GM21786 (cell line): ENCODE measurements around the gene MFAP2.

Experiments
- ATAC-seq: cut with Tn5 transposase; IDR thresholded peaks from one replicate; pipeline ENCODE4 v1.9.1; 2021; ENCODE audit not compliant: unreplicated experiment

The MFAP2 gene

DNA sequence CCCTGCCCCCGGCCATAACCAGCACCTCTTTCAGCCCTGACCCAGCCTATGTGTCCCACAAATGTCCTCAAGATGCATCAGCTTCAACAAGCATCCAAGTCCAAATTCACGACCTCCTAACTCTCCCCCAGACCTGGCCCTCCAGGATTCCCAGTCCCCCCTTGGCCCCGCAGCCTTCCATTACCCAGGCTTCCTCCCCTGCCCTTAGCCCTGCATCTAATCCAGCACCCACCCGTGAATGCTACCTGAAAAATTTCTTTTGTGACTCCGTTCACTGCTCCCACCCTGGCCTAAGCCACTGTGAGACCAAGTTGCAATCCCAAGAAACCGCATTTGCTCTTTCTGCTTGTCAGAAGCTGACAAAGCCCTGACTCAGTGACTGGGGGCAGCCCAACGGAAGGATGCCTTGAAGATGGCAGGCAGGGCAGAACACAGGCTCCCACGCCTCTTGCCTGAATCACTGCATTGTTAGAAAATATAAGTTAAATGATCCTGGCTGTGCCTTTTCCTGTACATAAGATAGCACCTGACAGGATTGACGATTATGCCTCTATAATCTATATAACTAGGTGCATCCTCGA lies 939 bp upstream of the MFAP2 start:
- ATAC-seq: no peak

DNA sequence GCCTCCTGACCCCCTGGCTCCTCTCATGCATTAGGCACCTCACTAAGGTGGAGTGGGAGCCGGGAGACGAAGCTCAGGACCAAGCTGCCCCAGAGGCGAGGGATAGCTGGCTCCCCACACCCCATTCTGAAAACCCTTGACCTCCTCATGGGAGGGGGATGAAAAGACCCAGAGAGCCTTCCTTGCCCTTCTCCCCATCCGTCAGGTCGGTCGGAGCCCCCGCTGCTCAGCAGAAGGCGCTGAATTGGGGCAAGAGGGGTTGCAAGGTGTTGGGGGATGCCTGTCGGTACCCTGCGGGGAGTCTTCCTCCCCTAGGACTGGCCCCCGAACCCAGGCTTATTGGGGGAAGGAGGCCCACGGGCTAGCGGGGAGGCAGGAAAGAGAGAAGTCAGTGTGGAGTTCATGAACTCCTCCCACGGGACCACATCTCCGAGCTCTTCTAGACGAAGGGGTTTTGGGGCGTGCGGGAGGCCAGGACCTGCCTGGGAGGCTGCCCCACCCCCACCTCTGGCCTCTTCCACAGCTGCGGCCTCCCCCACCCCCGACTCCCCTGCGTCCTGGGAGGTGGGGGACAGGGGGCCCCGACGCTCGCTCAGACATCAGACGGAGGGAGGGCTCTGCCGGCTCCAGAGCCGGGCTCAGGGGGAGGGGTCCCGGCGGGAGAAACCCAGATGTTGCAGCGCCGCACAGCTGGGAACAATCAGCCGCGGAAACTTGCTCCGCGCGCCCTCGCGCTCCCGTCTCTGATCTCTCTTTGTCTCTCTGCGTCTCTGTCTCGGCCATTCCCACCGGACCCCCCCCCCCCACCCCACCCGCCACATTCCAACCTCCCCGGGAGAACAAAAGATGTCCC lies 719 bp downstream of the MFAP2 start:
- no peak for ATAC-seq

DNA sequence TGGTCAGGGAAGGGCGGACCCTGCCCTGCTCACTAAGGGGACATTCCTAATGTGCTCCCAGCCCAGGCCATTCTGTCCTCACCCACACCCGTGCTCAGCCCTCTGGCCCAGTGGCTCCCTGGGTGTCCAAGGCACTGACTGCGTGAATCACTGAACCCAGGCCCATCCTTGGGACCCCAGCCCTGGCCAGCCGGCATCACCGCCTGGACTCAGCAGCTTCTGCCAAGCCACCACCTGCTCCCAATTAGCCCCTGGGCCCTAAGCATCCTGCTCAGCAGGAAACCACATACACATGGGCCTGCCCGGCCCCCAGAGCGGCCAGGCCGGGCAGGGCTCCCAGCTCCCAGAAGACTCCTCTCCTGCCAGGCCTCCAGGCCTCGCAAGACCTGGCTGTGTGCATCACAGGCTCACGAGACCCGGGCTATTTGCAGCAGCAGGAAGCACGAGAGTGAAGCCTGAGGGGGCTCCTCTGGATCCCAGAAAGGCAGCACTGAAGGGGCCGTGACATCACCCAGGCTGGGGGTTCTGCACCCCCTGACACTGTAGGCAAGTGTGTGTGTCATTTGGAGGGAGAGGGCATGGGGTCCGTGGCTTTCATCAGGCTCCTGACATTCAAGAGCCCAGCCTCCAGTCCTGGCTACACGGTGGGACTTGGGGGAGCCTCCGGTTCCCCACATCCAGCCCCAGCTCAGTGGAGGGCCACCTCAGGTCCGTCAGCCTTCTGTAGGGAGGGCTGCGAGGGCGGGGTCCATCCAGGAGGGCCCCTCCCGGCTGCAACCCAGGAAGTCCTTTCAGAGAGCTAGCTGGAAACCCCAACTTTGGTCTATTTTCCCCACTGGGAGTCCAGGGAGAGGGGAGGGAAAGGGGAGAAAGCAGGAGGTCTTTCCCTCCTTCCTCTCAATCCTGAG lies 1.6 kb downstream of the MFAP2 start:
- no peak for ATAC-seq

DNA sequence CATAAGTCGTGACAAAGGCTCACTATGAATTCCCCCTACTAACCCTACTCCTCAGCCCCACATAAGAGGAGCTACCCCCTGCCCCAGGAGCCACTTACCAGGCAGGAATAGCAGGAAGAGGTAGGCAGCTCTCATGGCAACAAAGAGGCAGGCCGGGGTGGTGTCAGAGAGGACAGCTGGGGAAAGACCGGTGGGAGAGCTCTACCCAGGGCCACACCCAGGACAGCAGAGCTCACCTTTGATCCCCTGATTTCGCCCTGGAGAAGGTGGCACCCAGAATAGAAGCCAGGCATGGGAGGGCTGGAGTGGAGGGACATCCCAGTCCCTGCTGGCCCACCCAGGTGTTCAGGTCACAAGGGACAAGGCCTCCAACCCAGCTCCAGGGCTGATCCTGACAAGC lies 2.3 kb downstream of the MFAP2 start:
- ATAC-seq: no peak

DNA sequence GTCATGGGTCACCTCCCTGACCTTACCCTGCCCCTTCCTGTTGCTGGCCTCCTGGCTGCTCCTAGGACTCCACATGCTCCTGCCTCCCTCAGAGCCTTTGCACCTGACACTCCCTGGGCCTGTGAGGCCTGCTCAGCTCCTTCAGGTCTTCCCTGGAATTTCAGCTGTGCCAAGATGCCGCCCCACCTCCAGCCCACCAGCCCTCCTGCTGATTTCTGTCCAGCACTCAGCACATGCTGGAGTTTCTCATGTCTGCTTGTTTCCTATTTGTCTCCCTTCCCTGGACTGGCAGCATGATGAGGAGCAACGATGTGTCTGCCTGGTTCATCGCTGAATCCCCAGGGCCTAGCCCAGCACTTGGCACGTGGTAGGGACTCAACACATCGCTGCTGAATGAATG lies 3.0 kb downstream of the MFAP2 start:
- ATAC-seq: no peak

DNA sequence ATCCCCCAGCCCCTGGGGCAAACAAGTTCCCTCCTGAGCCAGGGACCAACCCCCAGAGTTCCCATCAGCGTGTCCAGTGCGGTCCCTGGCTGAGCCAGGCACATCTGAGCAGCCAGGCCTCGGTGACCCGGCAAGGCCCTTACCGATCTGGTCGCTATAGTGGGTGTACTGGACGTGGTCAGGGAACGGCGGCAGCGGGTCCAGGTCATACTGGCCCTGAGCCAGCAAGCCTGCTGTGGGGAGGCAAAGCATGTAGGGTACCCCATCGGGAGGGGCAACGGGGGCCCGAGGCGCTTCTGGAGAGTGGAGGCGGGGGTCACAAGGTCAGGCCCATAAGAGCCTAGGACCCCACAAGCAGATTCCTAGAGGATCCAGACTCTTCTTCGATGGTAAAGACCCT lies 3.5 kb downstream of the MFAP2 start:
- no peak for ATAC-seq

DNA sequence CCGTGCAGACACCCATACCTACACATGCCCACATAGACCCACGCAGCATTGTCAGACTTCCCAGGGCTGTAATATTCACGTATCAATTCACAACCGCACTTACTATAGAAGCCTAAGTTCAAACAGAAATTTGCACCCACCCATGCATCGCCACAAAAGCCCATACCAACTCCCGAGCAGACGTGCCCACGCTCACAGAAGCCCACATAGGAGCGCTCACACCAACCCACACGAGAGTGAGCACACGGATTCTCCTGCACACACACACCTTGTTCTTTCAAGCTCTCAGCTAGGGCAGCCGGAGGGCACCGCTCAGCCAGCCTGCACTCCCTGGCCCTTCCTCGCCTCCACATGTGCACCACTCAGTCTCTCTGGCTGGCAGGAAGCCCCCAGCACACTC lies 4.6 kb downstream of the MFAP2 start:
- no peak for ATAC-seq

DNA sequence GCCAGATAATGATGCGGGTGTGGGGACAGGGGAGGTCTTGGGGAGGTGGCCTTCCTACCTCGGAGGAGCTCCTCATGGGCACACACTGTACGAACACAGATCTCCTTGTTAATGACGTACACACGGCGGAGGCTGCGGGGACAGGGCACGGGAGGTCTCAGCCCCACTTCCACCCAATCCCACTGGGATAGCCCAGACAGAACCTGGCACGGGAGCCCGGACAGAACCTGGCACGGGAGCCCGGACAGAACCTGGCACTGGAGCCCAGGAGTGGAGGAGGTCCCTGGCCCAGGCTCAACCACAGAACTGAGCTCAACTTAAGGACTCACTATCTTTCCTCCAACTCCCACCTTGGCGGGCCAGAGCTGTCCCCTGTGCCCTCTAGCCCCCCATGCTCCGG lies 5.2 kb downstream of the MFAP2 start:
- ATAC-seq: no peak

DNA sequence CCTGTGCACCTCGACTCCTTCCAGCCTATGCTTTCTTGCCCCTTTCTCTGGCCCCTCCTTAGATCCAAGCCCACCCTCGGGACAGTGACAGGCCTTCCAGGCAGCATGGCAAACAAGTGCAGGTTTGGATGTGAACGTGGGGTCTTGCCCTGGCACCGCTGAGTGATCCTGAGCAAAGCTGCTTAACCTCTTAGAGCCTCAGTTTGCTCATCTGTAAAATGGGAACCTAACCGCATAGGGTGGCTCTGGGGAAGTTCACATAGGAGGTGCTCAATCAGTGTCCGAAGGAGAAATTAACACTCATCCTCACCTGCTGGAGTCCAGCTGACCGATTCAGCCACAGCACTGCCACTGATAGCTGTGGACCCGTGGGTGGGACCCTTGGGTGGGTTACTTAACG lies 7.2 kb downstream of the MFAP2 start:
- ATAC-seq: no peak

DNA sequence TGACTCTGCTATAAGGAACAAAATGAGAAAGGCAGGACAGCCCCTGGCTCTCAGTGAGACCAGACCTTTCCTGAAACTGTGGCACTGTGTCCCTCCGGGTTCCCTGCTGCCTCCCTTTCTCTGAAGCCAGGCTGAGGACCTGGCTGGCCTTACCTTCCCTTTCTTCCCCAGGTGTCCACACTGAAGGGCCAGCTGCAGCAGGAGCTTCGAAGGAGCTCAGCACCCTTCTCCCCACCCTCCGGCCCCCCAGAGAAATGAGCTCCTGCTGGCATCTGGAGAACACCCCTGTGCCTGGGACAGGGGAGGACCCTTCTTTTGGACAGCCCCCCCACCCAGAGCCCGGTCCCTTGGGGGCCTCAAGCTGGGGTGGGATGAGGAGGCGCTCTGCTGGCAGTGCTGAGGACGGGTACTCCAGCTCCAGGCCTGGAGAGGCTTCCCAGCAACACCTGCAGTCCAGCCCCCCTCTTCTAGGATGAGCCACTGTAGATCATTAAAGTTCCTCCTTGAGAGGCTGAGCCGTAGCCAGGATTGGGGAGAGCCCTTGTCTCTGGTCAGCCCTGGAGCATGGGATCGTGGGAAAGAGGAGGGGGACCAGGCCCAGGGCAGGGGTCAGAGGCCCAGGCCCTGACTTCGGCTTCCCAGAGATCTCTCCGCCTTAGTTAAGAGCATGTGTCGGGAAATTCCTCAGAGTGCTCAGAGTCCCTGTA lies 8.1 kb downstream of the MFAP2 start:
- ATAC-seq: no peak

DNA sequence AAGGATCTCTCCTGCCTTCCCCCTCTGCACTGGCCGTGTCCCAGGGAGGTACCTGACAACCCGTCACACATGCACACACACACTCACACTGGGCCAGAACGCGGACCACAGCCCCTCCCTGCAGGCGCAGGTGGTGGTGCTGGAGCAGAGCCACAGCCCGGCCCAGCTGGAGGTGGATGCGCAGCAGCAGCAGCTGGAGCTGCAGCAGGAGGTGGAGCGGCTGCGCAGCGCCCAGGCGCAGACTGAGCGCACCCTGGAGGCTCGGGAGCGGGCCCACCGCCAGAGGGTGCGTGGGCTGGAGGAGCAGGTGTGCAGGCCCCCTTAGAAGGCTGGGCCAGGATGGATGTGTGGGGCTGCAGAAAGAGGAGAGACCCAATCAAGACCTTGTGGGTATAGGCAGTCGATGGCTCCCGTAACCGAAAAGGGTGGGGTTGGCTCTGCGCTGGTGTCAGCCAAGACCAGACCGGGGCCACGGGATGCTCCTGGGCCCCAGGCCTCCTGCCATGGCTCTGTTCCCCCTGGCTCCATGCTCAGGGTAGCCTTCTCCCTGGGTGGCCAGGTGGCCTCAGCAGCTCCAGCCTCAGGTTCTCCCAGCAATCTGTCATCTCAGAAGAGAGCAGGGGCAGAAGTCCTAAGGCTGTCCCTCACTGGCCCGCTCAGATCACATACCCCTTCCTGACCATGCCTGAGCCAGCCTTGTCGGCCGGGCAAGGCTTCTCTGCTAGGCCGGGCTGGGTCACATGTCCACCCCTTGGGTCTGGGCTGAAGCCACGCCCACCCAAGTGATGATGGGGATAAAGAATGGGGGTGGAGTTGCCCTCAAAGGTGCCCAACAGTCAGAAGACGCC lies 8.9 kb downstream of the MFAP2 start:
- ATAC-seq: no peak

DNA sequence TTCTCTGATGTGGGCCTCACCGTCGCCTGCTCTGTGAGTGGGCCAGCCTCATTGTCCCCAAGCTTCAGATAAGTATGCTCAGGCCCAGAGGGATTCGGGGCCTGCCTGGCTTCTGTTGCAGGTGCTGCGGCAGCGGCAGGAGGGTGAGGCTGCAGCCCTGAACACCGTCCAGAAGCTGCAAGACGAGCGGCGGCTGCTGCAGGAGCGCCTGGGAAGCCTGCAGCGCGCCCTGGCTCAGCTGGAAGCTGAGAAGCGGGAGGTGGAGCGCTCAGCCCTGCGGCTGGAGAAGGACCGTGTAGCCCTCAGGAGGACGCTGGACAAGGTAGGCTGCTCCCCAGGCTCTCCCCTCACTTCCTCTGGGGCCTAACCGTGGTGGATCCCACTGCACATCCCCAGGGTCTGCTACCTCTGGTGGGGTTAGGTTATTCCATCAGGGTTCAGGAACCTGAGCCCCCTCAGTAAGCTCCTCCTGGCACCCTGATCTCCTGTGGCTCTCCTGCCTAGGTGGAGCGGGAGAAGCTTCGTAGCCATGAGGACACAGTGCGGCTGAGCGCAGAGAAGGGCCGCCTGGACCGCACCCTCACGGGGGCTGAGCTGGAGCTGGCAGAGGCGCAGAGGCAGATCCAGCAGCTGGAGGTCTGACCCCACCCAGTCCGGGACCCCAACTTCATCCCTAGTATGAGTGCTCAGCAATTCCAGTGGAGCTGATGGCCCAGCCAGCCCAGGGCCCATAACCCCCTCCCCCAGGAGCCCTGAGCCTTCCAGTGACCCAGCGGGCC lies 10.1 kb downstream of the MFAP2 start:
- ATAC-seq: no peak

DNA sequence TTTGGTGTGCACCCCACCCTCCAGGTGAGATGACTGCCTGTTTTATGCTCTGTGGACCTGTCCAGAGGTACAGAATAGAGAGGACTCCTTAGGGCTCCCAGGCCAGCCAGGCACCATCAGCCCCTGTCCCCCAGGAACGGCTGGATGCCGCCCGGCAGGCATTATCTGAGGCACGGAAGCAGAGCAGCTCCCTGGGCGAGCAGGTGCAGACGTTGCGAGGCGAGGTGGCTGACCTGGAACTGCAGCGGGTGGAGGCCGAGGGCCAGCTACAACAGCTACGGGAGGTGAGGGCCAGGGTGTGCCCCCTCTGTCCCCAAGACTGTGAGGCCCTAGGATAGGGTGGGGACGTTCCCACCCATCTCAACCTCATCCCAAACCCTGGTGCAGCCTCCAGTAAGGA lies 10.8 kb downstream of the MFAP2 start:
- ATAC-seq: no peak

DNA sequence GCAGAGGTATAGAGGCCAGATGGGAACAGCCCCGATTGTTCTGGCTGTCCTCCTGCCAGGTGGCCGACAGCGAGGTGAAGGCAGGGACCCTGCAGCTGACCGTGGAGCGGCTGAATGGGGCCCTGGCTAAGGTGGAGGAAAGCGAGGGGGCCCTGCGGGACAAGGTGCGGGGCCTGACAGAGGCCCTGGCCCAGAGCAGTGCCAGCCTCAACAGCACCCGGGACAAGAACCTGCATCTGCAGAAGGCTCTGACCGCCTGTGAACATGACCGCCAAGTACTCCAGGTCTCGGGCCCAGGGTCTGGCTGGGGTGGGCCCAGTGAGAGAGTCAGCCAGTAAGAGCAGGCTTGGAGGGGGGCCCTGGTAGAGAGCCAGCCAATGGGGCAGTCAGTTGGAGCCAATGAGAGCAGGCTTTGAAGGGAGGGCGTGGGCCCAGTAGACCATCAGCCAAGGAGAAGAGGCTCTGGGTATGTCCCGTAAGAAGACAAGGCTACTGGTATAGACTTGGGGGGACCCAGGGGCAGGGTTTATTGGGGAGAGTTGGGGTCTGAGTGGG lies 11.3 kb downstream of the MFAP2 start:
- no peak for ATAC-seq

DNA sequence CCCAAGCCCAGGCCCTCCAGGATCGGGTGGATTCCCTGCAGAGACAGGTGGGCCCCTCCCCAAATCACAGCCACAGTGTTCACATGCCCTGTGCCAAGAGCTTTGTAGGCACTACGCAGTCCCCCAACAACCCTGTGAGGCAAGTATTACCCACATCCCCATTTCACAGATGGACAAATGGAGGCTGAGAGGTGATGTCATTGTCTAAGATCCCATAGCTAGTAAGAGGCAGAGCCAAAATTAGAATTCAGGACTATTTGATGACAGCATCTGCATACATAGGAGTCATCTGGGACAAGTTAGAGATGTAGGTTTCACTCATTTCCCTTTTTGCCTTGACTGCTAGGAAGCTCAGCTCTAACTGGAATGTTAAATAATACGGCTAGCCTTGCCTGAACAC lies 12.0 kb downstream of the MFAP2 start:
- ATAC-seq: no peak

DNA sequence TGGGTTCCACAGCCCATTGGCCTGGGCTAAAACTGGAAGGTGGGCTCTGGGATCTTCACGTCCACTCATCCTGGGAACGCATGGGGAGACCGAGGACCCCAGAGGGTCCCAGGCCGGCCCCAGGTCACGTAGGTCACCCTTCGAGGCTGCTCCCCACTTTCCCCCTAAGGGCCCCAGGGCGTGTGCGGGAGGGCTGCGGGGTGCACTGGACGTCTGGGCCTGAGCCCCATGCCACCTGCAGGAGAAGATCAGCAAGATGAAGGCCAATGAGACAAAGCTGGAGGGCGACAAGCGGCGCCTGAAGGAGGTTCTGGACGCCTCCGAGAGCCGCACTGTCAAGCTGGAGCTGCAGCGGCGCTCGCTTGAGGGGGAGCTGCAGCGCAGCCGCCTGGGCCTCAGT lies 12.5 kb downstream of the MFAP2 start:
- ATAC-seq: no peak

DNA sequence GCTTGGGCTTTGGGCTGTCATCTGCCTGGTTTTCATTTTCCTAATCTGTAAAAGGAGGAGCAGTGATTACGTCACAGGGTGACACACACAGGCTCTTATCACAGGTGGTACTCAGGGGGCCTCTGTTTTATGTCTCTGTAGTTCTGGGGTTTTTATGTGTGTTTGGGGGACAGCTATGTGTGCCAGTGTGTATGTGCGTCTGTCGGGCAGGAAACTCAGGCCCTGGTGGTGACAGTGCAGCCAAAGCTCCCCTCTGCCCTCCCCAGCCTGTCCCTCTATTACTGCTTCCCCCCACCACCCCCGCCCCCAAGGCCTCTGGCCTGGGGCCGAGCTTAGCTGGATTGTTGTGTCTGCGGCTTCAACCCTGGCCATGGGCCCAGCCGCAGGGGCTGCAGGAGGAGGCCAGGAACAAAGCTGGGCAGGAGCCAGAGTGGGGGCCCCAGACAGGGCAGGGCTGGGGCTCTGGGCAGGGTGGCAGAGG lies 13.3 kb downstream of the MFAP2 start:
- no peak for ATAC-seq

DNA sequence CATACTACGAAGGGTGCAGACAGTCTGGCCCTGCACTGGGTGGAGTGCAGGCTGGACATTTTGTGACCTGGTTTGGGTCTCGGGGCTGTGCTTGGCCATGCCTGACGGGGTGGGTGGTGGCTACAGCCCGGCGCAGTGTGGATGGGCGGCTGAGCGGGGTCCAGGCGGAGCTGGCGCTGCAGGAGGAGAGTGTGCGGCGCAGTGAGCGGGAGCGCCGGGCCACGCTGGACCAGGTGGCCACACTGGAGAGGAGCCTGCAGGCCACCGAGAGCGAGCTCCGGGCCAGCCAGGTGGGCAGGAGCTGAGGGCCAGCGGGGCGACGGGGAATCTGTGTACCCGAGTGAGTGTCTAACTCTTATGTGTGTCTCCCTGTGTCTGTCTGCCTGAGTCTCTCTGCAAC lies 14.1 kb downstream of the MFAP2 start:
- no peak for ATAC-seq

DNA sequence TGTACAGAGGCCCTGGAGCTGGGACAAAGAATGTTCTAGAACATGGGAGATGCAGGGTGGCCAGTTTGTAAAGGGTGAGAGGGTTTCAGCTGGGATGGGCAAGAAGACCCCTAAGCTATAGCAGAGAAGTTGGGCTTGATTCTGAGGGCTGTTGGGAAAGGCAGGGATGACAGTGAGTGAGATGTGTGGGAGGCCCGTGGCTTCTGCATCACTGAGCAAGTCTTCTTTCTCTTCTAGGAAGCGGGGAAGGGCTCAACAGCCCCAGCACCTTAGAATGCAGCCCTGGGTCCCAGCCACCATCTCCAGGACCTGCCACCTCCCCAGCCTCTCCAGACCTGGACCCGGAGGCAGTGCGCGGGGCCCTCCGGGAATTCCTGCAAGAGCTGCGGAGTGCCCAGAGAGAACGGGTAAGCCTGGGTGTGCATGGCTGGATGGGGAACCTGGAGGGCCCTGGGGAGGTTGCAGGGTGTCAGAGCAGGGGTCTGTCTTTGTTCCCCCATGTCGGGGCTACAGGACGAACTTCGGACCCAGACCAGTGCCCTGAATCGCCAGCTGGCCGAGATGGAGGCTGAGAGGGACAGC lies 14.8 kb downstream of the MFAP2 start:
- ATAC-seq: no peak
